RCC 7860 (cell line): ENCODE measurements around the gene PEF1.
"Not testable (repeated sequence)": the region's sequence is repeated elsewhere in the genome, so short reads cannot be mapped to it uniquely, and the experiment has no call there.

Experiments used
- DNase-seq: peaks from one replicate; pipeline ENCODE4 v3.0.0-alpha.2; 2015; ENCODE audit warnings: low spot score
- FAIRE-seq: peaks from 2 replicates; lab custom pipeline; 2012; peaks lifted over from hg19 to GRCh38; lab: Jason Lieb, UNC

Gene PEF1

DNA sequence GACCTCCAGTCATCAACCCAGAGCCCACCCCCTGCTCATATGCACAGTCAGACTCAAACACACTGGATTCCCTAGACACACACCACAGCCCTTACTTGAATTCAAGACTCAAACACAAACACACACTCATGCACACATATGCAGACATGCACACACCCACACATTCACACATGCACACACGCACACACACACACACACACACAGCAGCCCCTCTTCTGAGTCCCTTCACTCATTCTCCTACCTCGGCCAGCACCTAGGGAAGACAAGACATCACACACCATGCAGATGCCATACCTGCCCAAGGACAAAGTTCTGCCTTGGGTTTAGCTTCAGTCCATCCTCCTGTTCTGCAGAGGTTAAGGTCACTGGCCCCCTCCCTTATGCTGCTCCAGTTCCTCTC is 28.7 kb downstream of the PEF1 start:
- DNase-seq (no peak), FAIRE-seq (no peak)

- FAIRE-seq (no peak), DNase-seq (no peak)
Observed at GRCh38 chr1:31615414-31615813, 29.3 kb downstream of the PEF1 start.

GRCh38 chr1:31614414-31615005 is 30.2 kb downstream of the PEF1 start:
- no peak for FAIRE-seq
- no peak for DNase-seq

- no peak for FAIRE-seq
Observed at GRCh38 chr1:31609514-31610118, 35.1 kb downstream of the PEF1 start.

GRCh38 chr1:31607360-31607759 is 37.3 kb downstream of the PEF1 start:
- FAIRE-seq = no peak
- no peak for DNase-seq

More at GRCh38 chr1:31609514-31610118, 35.1 kb downstream of the PEF1 start:
- no peak for DNase-seq

GRCh38 chr1:31605908-31606427 is 38.7 kb downstream of the PEF1 start:
- DNase-seq = no peak
- no peak for FAIRE-seq

DNA sequence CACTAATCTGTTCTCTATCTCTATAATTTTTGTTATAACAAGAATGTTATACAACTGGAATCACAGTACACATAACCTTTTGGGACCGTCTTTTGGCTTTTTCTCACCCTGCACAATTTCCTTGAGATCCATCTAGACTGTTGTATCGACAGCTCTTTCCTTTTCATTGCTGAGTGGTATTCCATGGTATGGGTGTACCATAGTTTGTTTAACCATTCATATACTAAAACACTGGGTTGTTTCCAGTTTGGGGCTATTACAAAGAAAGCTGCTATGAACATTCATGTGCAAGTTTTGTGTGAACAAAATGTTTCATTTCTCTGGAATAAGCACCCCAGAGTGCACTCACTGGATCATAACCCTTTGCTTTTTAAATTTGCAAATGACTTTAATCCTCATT is 42.6 kb downstream of the PEF1 start:
- FAIRE-seq = no peak
- DNase-seq = no peak

- no peak for DNase-seq
- no peak for FAIRE-seq
Observed at GRCh38 chr1:31600641-31601040, 44.0 kb downstream of the PEF1 start.

GRCh38 chr1:31598980-31599379 is 45.7 kb downstream of the PEF1 start:
- no peak for DNase-seq
- no peak for FAIRE-seq

DNA sequence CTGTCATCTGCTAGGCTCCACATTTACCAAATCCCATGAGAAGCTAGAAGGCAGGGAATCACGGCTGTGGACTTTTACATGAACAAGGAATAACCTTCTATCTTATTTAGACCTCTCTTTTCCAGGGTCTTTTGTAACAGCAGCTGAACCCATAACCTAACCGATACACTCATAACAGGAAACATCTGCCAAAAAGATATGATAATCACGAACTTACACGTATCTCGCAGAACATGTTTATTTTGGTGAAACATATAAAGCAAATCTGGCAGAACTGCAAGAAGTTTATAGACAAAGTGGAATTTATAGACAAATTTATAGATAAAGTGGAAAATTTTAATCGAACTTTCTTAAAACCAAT is 48.0 kb downstream of the PEF1 start:
- DNase-seq (no peak), FAIRE-seq (no peak)

GRCh38 chr1:31595836-31596736 is 48.6 kb downstream of the PEF1 start:
- DNase-seq = no peak
- no peak for FAIRE-seq

DNA sequence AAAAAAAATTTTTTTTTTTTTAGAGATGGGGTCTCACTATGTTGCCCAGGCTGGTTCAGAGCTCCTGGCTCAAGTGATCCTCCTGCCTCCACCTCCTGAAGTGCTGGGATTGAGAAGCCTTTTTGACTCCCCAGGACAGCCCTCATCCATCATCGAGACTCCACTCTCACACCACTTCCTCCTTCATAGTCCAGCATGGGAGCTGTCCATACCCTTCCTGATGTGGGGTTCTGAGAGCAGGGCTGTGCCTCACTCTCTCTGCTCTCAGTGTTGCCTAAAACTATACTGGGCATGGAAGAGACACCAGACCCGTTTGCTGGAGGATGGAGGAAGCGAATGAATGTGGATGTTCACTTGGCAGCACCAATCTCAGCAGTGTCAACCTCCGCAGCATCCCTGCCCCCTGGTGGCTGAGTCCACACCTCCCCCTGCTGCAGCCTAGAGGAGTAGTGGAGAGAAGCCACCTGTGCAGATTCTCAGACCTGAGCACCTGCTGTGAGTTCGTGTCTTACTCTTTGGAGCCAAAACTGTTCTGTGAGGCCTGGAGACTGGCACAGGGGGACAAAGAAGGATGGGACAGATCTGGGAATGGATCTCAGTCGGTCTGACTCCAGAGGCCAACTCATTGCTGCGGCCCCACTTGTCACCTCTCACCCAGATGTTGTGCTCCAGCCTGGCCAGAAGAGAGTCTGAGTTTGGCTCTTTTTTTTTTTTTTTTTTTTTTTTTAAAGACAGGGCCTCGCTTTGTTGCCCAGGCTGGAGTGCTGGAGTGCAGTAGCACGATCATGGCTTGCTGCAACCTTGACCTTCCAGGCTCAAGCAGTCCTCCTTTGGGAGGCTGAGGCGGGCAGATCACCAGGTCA is 50.7 kb downstream of the PEF1 start:
- peak; percentile 51 for DNase-seq
- no peak for FAIRE-seq

DNA sequence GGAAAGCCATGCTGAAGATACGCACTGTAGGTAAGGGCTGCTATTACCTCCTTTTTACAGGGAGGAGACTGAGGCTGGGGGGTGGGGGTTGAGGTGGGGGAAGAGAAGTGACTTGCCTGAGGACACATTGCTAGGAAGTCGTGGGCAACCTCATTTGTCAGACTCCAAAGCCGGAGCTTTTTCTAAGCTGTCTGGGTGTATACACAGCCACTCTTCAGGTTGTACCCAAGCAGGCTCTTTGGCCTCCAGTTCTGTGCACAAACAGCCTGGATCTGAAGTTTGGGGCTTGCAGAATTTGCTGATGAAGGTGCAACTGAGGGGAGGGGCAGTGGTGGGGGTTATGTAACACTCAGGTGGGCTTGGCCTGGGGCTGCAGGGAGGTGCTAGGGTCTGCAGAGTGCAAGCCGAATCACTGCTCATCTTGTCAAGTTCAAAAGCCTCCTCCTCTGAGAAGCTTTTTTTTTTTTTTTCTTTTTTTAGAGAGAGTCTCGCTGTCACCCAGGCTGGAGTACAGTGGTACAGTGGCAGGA is 51.5 kb downstream of the PEF1 start:
- no peak for DNase-seq
- no peak for FAIRE-seq

- no peak for FAIRE-seq
- DNase-seq = no peak
Observed at GRCh38 chr1:31592132-31592531, 52.5 kb downstream of the PEF1 start.

GRCh38 chr1:31591425-31592093 is 53.1 kb downstream of the PEF1 start:
- DNase-seq (peak; percentile 97), FAIRE-seq (peak; percentile 86)

GRCh38 chr1:31588751-31589515 is 55.7 kb downstream of the PEF1 start:
- FAIRE-seq = no peak
- DNase-seq = no peak

DNA sequence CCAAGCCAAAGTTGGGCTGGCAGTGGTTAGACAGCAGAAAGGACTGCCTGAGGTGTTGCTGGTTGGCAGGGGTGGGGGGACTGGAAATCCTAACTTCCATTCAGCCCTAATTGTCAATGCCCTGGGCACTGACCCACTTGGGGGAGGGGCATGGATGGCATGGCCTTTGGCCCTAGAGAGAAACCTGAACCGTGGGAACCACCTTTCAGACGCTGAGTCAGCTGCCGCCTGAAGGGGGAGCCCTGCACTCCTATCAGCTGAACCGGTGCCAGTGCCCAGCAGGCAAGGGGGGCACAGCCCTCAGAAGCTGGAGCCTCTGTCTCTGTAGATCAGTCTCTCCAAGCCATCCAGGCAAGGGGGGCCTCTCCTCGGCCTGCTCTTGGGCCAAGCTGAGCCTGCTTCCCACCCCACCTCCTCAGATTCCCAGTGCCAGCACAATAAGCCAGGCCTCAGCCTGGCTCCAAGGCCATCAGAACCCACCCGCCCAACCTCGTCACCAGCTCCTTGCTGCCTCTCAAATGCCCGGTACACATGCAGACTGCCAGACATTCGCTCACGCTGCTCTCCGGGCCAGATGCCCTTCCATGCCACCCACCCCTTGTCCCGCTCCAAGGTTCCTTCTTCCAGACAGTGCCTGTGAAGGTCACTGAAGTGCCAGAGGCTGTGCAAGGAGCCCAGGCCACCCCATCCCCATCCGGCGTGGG is 56.8 kb downstream of the PEF1 start:
- DNase-seq (peak; percentile 31), FAIRE-seq (no peak)

- not testable (repeated sequence) for FAIRE-seq, DNase-seq
Observed at GRCh38 chr1:31587328-31587699, 57.4 kb downstream of the PEF1 start.
